HepG2 (cell line): ENCODE measurements around the gene CEP19. TPM values are rescaled to one million over a fixed set of nuclear protein-coding genes. Genes with fewer than 3 reads are reported as not detected.
A peak's percentile ranks its signal among the peaks of the same experiment; 100 is the strongest.

ENCODE experiments used
- DMTF1 ChIP-seq: sonication (generic); formaldehyde crosslinking; IDR thresholded peaks from 2 replicates; pipeline ENCODE4 v1.4.0; 2020; ENCODE audit warnings: mild to moderate bottlenecking, missing genetic modification reagents
- DR1 ChIP-seq: sonication (generic); formaldehyde crosslinking; IDR thresholded peaks from 2 replicates; pipeline ENCODE4 v1.8.0; 2021; ENCODE audit warnings: mild to moderate bottlenecking, missing genetic modification reagents, inconsistent platforms
- ELF4 ChIP-seq: sonication (generic); formaldehyde crosslinking; IDR thresholded peaks from 2 replicates; pipeline ENCODE4 v1.5.0; 2020; ENCODE audit warnings: missing genetic modification reagents, mild to moderate bottlenecking, moderate library complexity, borderline replicate concordance
- ETV5 ChIP-seq: IDR thresholded peaks from 2 replicates; pipeline ENCODE4 v1.6.1; 2018; ENCODE audit warnings: missing biosample characterization, missing genetic modification reagents, inconsistent platforms, borderline replicate concordance
- FOXA3 ChIP-seq: IDR thresholded peaks from 2 replicates; pipeline ENCODE4 v1.6.1; 2016; ENCODE audit warnings: missing genetic modification reagents, missing compliant biosample characterization
- GLI4 ChIP-seq: sonication (generic); formaldehyde crosslinking; IDR thresholded peaks from 2 replicates; pipeline ENCODE4 v1.5.1; 2020; ENCODE audit warnings: missing genetic modification reagents, mild to moderate bottlenecking, moderate library complexity, borderline replicate concordance
- KDM3A ChIP-seq: IDR thresholded peaks from 2 replicates; pipeline ENCODE4 v1.6.1; 2018; ENCODE audit warnings: low read depth, missing compliant biosample characterization
- KLF6 ChIP-seq: IDR thresholded peaks from 2 replicates; pipeline ENCODE4 v1.8.0; 2016; ENCODE audit warnings: missing biosample characterization, missing genetic modification reagents
- NCOA2 ChIP-seq: sonication (generic); formaldehyde crosslinking; IDR thresholded peaks from 2 replicates; pipeline ENCODE4 v1.8.0; 2022; ENCODE audit warnings: inconsistent platforms
- NFYB ChIP-seq: sonication (generic); formaldehyde crosslinking; IDR thresholded peaks from 2 replicates; pipeline ENCODE4 v1.4.0; 2020; ENCODE audit warnings: missing genetic modification reagents
- RAD21 ChIP-seq: fragments of 450-650 bp; formaldehyde crosslinking; IDR thresholded peaks from 2 replicates; pipeline ENCODE4 v1.5.0; 2020; ENCODE audit warnings: mild to moderate bottlenecking
- SKI ChIP-seq: fragments of 450-650 bp; IDR thresholded peaks from one replicate; pipeline ENCODE4 v1.6.1; 2018; ENCODE audit warnings: mild to moderate bottlenecking; ENCODE audit not compliant: partially characterized antibody
- TEAD3 ChIP-seq: optimal IDR thresholded peaks from 2 replicates; pipeline ENCODE3; 2016; ENCODE audit warnings: borderline replicate concordance
- XRCC5 ChIP-seq: fragments of 200-400 bp; formaldehyde crosslinking; optimal IDR thresholded peaks from 2 replicates; pipeline ENCODE3; 2017; ENCODE audit warnings: mild to moderate bottlenecking, low read length
- ZBTB26 ChIP-seq: IDR thresholded peaks from 2 replicates; pipeline ENCODE4 v1.6.1; 2016; ENCODE audit warnings: missing compliant biosample characterization, missing genetic modification reagents, borderline replicate concordance
- ZNF333 ChIP-seq: sonication (generic); formaldehyde crosslinking; IDR thresholded peaks from 2 replicates; pipeline ENCODE4 v1.4.0; 2020; ENCODE audit warnings: mild to moderate bottlenecking, missing genetic modification reagents, borderline replicate concordance
- ZNF350 ChIP-seq: sonication (generic); formaldehyde crosslinking; IDR thresholded peaks from 2 replicates; pipeline ENCODE4 v1.4.0; 2020; ENCODE audit warnings: mild to moderate bottlenecking, low read depth, missing genetic modification reagents, borderline replicate concordance
- ZNF451 ChIP-seq: sonication (generic); formaldehyde crosslinking; IDR thresholded peaks from 2 replicates; pipeline ENCODE4 v1.5.0; 2020; ENCODE audit warnings: mild to moderate bottlenecking, missing genetic modification reagents
- ZNF510 ChIP-seq: sonication (generic); formaldehyde crosslinking; IDR thresholded peaks from 2 replicates; pipeline ENCODE4 v1.4.0; 2020; ENCODE audit warnings: low read depth, mild to moderate bottlenecking, missing genetic modification reagents
- ZNF562 ChIP-seq: sonication (generic); formaldehyde crosslinking; IDR thresholded peaks from 2 replicates; pipeline ENCODE4 v1.8.0; 2022; ENCODE audit warnings: missing genetic modification reagents, borderline replicate concordance
- ZNF841 ChIP-seq: sonication (generic); formaldehyde crosslinking; IDR thresholded peaks from 2 replicates; pipeline ENCODE4 v1.8.1; 2023; ENCODE audit warnings: missing genetic modification reagents, borderline replicate concordance
- ZSCAN20 ChIP-seq: sonication (generic); formaldehyde crosslinking; IDR thresholded peaks from 2 replicates; pipeline ENCODE4 v1.4.0; 2020; ENCODE audit warnings: missing genetic modification reagents, mild to moderate bottlenecking, borderline replicate concordance
- polyA plus RNA-seq, 8 experiments: library from polyadenylated mRNA; depleted of rRNA in 3 of 8; stranded (reverse) in 7 of 8; unstranded in 1 of 8; fragments of >200 nt; fragmentation: Illumina TruSeq in 4 of 8; extraction: Trizol in 4 of 8; gene quantifications; 2 replicates each; pipeline versions ENCODE4 v1.2.1 to v1.2.3, GENCODE V29; 2011 to 2016; ENCODE audit warnings: low read depth in 4 of 8, missing spikeins in 1 of 8, mixed read lengths in 1 of 8; ENCODE audit not compliant: insufficient read depth in 1 of 8
- total RNA-seq, 5 experiments: library from RNA; depleted of rRNA; stranded (reverse); fragments of >200 nt; fragmentation: Illumina TruSeq; extraction: Trizol; gene quantifications; 2 replicates each; pipeline ENCODE4 v1.2.3, GENCODE V29; 2016; ENCODE audit warnings: low read depth in 1 of 5
- TF ChIP-seq, protein P1 (sequence below): sonication (generic); formaldehyde crosslinking; IDR thresholded peaks from 2 replicates; pipeline ENCODE4 v1.4.0; 2020; ENCODE audit warnings: missing genetic modification reagents

Gene CEP19
- total and polyA plus RNA-seq, 2 of the 13 experiments (the other 11 are each of a cell fraction or from before 2014, with no cell fraction given) = 0.48 to 1.2 TPM

GRCh38 chr3:196711838-196712513 is at the start of gene CEP19, which contains the start of gene PIGX (continued):
- TF ChIP-seq ZNF451 (CRISPR knock-in tag) (no peak), GLI4 (0 out of 2 replicates have a peak, but pooled peaks have one; percentile 3), XRCC5 (peak; percentile 33), ETV5 (no peak), FOXA3 (no peak; the same call in 1 of the 2 replicates), DR1 (CRISPR knock-in tag) (no peak), ELF4 (CRISPR knock-in tag) (no peak), KDM3A (no peak), ZNF841 (CRISPR knock-in tag) (no peak), ZNF510 (no peak), NCOA2 (CRISPR knock-in tag) (no peak), RAD21 (CRISPR knock-in tag) (peak; percentile 63), NFYB (CRISPR knock-in tag) (no peak), ZNF333 (CRISPR knock-in tag) (no peak), TEAD3 (CRISPR knock-in tag) (no peak), ZNF350 (CRISPR knock-in tag) (no peak), SKI (peak; percentile 27), DMTF1 (no peak), ZSCAN20 (CRISPR knock-in tag) (no peak; the same call in 1 of the 2 replicates), ZBTB26 (CRISPR knock-in tag) (peak; percentile 39; the same call in 1 of the 2 replicates), KLF6 (CRISPR knock-in tag) (0 out of 2 replicates have a peak, but pooled peaks have one; percentile 26), ZNF562 (CRISPR knock-in tag) (no peak)
- TF ChIP-seq, protein P1, sequence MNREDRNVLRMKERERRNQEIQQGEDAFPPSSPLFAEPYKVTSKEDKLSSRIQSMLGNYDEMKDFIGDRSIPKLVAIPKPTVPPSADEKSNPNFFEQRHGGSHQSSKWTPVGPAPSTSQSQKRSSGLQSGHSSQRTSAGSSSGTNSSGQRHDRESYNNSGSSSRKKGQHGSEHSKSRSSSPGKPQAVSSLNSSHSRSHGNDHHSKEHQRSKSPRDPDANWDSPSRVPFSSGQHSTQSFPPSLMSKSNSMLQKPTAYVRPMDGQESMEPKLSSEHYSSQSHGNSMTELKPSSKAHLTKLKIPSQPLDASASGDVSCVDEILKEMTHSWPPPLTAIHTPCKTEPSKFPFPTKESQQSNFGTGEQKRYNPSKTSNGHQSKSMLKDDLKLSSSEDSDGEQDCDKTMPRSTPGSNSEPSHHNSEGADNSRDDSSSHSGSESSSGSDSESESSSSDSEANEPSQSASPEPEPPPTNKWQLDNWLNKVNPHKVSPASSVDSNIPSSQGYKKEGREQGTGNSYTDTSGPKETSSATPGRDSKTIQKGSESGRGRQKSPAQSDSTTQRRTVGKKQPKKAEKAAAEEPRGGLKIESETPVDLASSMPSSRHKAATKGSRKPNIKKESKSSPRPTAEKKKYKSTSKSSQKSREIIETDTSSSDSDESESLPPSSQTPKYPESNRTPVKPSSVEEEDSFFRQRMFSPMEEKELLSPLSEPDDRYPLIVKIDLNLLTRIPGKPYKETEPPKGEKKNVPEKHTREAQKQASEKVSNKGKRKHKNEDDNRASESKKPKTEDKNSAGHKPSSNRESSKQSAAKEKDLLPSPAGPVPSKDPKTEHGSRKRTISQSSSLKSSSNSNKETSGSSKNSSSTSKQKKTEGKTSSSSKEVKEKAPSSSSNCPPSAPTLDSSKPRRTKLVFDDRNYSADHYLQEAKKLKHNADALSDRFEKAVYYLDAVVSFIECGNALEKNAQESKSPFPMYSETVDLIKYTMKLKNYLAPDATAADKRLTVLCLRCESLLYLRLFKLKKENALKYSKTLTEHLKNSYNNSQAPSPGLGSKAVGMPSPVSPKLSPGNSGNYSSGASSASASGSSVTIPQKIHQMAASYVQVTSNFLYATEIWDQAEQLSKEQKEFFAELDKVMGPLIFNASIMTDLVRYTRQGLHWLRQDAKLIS (CRISPR knock-in tag) = no peak
